Esophagus squamous epithelium (tissue), 4 donors: ENCODE data around the gene VSIG10L.

Experiments used
- CTCF ChIP-seq, 6 experiments: fragments of 450-650 bp in 4 of 6; fragments of 200-600 bp in 2 of 6; sonication (generic) in 2 of 6; IDR thresholded peaks; one replicate each; pipeline ENCODE4 v1.5.1; 2016 to 2019; ENCODE audit warnings: antibody characterized with exemption in 6 of 6, mild to moderate bottlenecking in 4 of 6, moderate library complexity in 4 of 6
- POLR2A ChIP-seq, 4 donors: fragments of 450-650 bp; IDR thresholded peaks; one replicate each; pipeline ENCODE4 v1.6.1; 2017; ENCODE audit warnings: antibody characterized with exemption in 4 of 4, mild to moderate bottlenecking in 4 of 4, moderate library complexity in 3 of 4

GRCh38 chr19:51329411-51329810 is 12.5 kb downstream of the VSIG10L start:
- TF ChIP-seq CTCF (IDR thresholded peaks at IDR 0.05) (no peak), POLR2A (IDR thresholded peaks at IDR 0.05) (no peak)
